ENCODE data around the gene FAM163B. TPM values are rescaled to one million over a fixed set of nuclear protein-coding genes. Genes with fewer than 3 reads are reported as not detected.

FAM163B gene
- total and polyA plus RNA-seq, 2 experiments from 2014 or later = 0.35 to 1.0 TPM

DNA sequence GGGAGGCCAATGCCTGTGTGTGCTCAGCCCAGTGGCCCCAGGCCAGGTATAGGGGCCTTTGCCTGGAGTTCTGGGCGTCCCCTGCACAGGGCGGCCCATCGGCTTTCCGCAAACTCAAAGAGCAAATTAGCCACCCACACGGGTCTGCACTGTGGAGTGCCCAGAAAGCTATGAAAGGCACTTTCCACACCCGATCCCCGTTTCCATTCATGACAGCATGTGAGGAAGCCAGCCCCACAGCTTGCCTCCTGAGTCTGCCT is 32.1 kb upstream of the FAM163B start:
- H3K9me2 ChIP-seq (replicated peaks; ENCODE audit: insufficient read depth) = no peaks in the 10 kb centered on the region
- 87% methylated on average over 7 of the region's 7 CpGs for WGBS (ENCODE audit: low lambda C conversion rate, missing lambda C conversion rate)

DNA sequence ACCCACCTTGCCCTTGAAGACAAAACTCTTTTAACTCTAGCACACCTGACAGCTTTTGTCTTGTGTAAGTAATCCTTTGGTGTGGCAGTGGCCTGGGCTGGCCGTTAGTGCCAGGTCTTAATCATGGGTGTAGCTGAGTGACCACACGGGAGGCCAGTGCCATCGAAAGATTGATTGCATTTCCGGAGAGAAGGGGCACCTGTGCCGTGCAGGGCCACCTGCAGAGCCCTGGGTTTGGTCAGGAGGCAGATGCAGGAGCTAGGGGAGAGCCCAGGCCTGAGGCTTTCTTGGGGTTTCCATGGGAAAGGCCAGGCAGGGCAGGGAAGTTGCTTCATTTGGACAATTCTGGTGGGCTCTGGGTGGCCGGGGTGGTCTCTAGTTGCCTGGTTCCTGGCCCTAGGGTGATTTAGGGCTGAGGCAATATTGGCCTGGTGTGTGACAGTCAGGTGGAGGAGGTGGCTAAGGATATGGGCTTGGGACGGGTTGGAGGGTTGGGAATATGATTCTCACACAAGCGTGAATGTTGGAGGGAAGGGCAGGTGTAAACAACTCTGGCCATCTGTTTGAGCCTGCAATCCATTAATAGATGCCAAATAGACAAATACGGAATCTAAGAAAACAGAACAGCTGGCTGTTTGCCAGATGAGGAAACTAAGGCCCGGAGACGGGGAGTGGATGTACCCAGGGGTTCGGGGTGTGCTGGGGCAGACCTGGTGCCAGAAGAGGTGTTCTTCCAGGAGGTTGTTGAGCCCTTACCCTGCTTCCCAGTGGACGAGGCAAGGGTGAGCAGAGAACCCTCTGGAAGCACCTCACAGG is 31.6 kb upstream of the FAM163B start:
- no peaks in the 10 kb centered on the region for H3K79me2 ChIP-seq
- no peaks in the 10 kb centered on the region for H3K4me1 ChIP-seq (ENCODE audit: insufficient read depth)
- TF ChIP-seq CTCF (IDR thresholded peaks at IDR 0.05; ENCODE audit: poor library complexity) (no peak), EZH2 (IDR thresholded peaks at IDR 0.05; ENCODE audit: borderline replicate concordance) (no peak), EZH2phosphoT487 (IDR thresholded peaks at IDR 0.05; ENCODE audit: low read depth, severe bottlenecking, unreplicated experiment) (no peak)

More for the DNA sequence above, 32.1 kb upstream of the FAM163B start:
- H2AFZ ChIP-seq = no peak overlapping the region
- H3K36me3 ChIP-seq (replicated peaks; ENCODE audit: insufficient read depth, low read depth) = no peaks in the 10 kb centered on the region
- H3K79me2 ChIP-seq = no peaks in the 10 kb centered on the region
- H3K9me3 ChIP-seq (ENCODE audit: low read depth) = no peaks in the 10 kb centered on the region
- H3K4me2 ChIP-seq = no peak overlapping the region
- H3K27ac ChIP-seq = no peak overlapping the region
- TF ChIP-seq CTCF (IDR thresholded peaks at IDR 0.05; ENCODE audit: poor library complexity) = no peak
- no peak for TF ChIP-seq EZH2phosphoT487 (IDR thresholded peaks at IDR 0.05; ENCODE audit: low read depth, severe bottlenecking, unreplicated experiment)
- TF ChIP-seq EZH2 (IDR thresholded peaks at IDR 0.05; ENCODE audit: borderline replicate concordance) = no peak
- no peak overlapping the region for H3K4me3 ChIP-seq
- DNase-seq (ENCODE audit: low spot score) = no peak
- H3K4me1 ChIP-seq (ENCODE audit: insufficient read depth) = no peaks in the 10 kb centered on the region
- no peaks in the 10 kb centered on the region for H3K27me3 ChIP-seq
- H4K20me1 ChIP-seq (ENCODE audit: insufficient read depth, poor library complexity, severe bottlenecking) = no peaks in the 10 kb centered on the region

GRCh38 chr9:133640160-133640559 is 31.0 kb upstream of the FAM163B start:
- Histone ChIP-seq H3K9me2 (replicated peaks; ENCODE audit: insufficient read depth) (no peaks in the 10 kb centered on the region), H4K20me1 (ENCODE audit: insufficient read depth, poor library complexity, severe bottlenecking) (no peaks in the 10 kb centered on the region), H2AFZ (no peak overlapping the region), H3K27me3 (no peaks in the 10 kb centered on the region), H3K4me1 (ENCODE audit: insufficient read depth) (no peaks in the 10 kb centered on the region), H3K9me3 (ENCODE audit: low read depth) (no peaks in the 10 kb centered on the region), H3K4me3 (no peak overlapping the region), H3K27ac (no peak overlapping the region), H3K79me2 (no peaks in the 10 kb centered on the region), H3K36me3 (replicated peaks; ENCODE audit: insufficient read depth, low read depth) (no peaks in the 10 kb centered on the region), H3K4me2 (no peak overlapping the region)
- TF ChIP-seq EZH2 (IDR thresholded peaks at IDR 0.05; ENCODE audit: borderline replicate concordance) (no peak), EZH2phosphoT487 (IDR thresholded peaks at IDR 0.05; ENCODE audit: low read depth, severe bottlenecking, unreplicated experiment) (no peak), CTCF (IDR thresholded peaks at IDR 0.05; ENCODE audit: poor library complexity) (no peak)
- WGBS (ENCODE audit: low lambda C conversion rate, missing lambda C conversion rate) = 92% methylated on average over 7 of the region's 7 CpGs
- DNase-seq (ENCODE audit: low spot score) = no peak

More for the DNA sequence above, 31.6 kb upstream of the FAM163B start:
- H3K27me3 ChIP-seq = no peaks in the 10 kb centered on the region
- H3K4me2 ChIP-seq = no peak overlapping the region
- no peaks in the 10 kb centered on the region for H4K20me1 ChIP-seq (ENCODE audit: insufficient read depth, poor library complexity, severe bottlenecking)
- no peaks in the 10 kb centered on the region for H3K9me2 ChIP-seq (replicated peaks; ENCODE audit: insufficient read depth)
- H2AFZ ChIP-seq = no peak overlapping the region
- no peaks in the 10 kb centered on the region for H3K9me3 ChIP-seq (ENCODE audit: low read depth)
- WGBS (ENCODE audit: low lambda C conversion rate, missing lambda C conversion rate) = 85% methylated on average over 13 of the region's 13 CpGs
- DNase-seq (ENCODE audit: low spot score) = no peak
- H3K4me3 ChIP-seq = no peak overlapping the region
- no peaks in the 10 kb centered on the region for H3K36me3 ChIP-seq (replicated peaks; ENCODE audit: insufficient read depth, low read depth)
- no peak overlapping the region for H3K27ac ChIP-seq

All from hepatocyte (in vitro differentiated cells).